HG03066 (cell line): ENCODE results near the gene PARP14.
"Not testable (repeated sequence)": the region's sequence is repeated elsewhere in the genome, so short reads cannot be mapped to it uniquely, and the experiment has no call there.

Experiments used
- ATAC-seq: cut with Tn5 transposase; IDR thresholded peaks from one replicate; pipeline ENCODE4 v1.9.1; 2021; ENCODE audit warnings: low read depth; ENCODE audit not compliant: unreplicated experiment

The PARP14 gene, protein sequence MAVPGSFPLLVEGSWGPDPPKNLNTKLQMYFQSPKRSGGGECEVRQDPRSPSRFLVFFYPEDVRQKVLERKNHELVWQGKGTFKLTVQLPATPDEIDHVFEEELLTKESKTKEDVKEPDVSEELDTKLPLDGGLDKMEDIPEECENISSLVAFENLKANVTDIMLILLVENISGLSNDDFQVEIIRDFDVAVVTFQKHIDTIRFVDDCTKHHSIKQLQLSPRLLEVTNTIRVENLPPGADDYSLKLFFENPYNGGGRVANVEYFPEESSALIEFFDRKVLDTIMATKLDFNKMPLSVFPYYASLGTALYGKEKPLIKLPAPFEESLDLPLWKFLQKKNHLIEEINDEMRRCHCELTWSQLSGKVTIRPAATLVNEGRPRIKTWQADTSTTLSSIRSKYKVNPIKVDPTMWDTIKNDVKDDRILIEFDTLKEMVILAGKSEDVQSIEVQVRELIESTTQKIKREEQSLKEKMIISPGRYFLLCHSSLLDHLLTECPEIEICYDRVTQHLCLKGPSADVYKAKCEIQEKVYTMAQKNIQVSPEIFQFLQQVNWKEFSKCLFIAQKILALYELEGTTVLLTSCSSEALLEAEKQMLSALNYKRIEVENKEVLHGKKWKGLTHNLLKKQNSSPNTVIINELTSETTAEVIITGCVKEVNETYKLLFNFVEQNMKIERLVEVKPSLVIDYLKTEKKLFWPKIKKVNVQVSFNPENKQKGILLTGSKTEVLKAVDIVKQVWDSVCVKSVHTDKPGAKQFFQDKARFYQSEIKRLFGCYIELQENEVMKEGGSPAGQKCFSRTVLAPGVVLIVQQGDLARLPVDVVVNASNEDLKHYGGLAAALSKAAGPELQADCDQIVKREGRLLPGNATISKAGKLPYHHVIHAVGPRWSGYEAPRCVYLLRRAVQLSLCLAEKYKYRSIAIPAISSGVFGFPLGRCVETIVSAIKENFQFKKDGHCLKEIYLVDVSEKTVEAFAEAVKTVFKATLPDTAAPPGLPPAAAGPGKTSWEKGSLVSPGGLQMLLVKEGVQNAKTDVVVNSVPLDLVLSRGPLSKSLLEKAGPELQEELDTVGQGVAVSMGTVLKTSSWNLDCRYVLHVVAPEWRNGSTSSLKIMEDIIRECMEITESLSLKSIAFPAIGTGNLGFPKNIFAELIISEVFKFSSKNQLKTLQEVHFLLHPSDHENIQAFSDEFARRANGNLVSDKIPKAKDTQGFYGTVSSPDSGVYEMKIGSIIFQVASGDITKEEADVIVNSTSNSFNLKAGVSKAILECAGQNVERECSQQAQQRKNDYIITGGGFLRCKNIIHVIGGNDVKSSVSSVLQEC (N-terminal part only)

GRCh38 chr3:122680475-122681283 lies at the start of gene PARP14:
PARP14 (plus strand) TSS chr3:122680839; CDS start chr3:122680884, 45 bp downstream.
- ATAC-seq = peak; percentile 50

- no peak for ATAC-seq
These were observed 44.9 kb upstream of the PARP14 start for GRCh38 chr3:122635789-122636188.

DNA sequence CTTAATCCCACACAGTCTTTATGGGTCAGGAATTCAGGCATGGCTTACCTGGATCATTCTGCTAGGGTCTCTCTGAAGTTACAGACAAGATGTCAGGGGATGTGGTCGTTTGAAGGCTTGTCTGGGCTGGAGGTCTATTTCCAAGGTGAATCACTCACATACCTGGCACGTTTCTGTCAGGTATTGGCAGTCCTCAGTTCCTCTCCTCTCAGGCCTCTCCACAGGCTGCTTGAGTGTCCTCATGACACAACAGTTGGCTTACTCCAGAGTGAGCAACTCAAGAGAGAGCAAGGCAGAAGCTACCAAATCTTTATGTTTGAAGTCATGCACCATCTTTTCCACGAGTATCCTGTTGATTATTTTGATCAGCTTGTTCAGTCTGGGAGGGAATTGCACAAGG lies 43.9 kb upstream of the PARP14 start:
- no peak for ATAC-seq

GRCh38 chr3:122640437-122640999 lies 40.1 kb upstream of the PARP14 start:
- no peak for ATAC-seq

- peak; percentile 74 for ATAC-seq
These were observed 37.7 kb upstream of the PARP14 start for GRCh38 chr3:122642935-122643334.

GRCh38 chr3:122646146-122646988 lies 34.3 kb upstream of the PARP14 start:
- peak; percentile 67 for ATAC-seq

- not testable (repeated sequence) for ATAC-seq
These were observed 29.3 kb upstream of the PARP14 start for GRCh38 chr3:122651233-122651907.

DNA sequence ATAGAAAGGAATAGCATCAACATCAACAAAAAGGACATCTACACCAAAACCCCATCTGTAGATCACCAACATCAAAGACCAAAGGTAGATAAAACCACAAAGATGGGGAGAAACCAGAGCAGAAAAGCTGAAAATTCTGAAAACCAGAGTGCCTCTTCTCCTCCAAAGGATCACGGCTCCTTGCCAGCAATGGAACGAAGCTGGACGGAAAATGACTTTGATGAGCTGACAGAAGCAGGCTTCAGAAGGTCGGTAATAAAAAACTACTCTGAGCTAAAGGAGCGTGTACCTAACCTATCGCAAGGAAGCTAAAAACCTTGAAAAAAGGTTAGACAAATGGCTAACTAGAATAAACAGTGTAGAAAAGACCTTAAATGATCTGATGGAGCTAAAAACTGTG lies 28.7 kb upstream of the PARP14 start:
- ATAC-seq = not testable (repeated sequence)

DNA sequence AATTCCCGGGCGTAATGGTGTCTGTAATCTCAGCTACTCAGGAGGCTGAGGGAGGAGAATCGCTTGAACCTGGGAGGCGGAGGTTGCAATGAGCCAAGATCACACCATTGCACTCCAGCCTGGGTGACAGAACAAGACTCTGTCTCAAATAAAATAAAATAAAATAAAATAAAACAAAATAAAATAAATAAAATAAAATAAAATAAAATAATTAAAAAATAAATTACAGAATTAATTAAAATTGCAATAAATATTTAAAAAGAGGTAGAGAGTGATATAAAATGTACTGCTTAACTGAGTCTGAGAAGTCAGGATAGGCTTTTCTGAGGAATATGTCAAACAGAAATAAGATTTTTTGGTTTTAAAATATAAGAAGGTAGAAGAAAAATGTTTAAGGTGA lies 22.3 kb upstream of the PARP14 start:
- not testable (repeated sequence) for ATAC-seq

DNA sequence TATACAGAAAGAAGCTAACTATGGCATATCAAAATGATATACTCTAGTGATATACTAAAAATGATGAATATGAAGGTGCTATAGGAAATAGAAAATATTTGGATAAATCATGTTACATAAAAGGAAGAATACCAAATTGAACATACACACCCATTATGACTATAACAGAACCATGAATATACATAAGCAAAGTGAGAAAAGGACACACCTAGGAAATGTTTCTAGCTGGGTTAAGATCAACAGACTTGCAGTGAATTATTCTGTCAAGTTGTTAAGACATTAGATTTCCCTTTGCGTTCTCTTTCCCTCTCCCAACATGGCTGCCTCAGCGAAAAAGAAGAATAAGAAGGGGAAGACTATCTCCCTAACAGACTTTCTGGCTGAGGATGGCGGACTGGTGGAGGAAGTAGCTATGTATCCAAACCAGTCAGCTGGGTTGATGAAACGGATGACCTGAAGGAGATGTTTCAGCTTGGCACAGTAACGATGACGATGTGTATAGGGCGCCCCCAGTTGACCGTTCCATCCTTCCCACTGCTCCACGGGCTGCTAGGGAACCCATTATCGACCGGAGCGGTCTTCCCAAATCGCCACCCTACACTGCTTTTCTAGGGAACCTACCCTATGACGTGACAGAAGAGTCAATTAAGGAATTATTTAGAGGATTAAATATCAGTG lies 20.2 kb upstream of the PARP14 start:
- ATAC-seq = no peak

GRCh38 chr3:122661633-122662032 lies 19.0 kb upstream of the PARP14 start:
- ATAC-seq = no peak

DNA sequence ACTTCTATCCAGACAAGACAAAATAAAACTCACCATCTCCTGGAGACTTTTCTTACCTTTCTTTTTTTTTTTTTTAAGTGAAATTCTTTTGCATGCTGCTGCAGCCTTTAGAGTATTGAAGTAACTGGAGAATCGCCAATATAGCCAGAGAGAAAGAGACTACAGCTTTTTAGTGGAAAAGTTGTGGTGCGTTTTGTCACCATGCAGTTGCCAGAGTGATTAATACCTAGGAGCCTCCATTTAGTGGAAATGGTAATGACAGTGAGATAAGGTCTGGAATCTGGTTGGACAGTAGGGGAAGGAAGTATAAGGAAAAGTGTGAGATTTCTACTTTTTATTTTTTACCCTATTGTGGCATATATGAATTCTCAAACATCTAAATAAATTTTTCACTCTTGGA lies 18.1 kb upstream of the PARP14 start:
- no peak for ATAC-seq

DNA sequence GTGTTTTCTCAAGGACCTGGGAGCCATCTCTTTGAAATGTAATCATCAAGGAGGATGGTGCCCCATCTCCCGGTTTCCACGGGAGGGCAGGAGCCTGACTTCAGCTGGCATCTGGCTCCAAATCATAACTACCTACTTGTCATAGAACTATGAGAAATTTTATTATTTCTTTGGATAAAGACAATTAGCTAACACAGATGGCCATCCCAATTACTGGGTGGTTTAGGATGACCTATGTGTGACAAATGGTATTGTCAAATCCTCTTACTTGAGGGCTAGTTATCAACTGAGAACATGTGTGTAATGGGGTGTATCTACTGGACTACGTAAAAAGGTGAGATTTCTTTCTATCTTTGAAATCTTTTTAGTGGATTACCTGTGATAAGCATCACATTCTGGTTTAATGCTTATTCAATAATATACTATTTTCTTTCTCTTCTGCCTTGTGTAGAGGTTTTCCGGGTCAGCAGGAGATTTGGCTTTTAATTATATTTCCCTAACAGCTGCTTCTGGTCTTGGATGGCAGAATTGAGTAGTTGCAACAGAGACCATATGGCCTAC lies 15.3 kb upstream of the PARP14 start:
- ATAC-seq = no peak

GRCh38 chr3:122665881-122666280 lies 14.8 kb upstream of the PARP14 start:
- no peak for ATAC-seq

GRCh38 chr3:122668930-122669730 lies 11.5 kb upstream of the PARP14 start:
- peak; percentile 65 for ATAC-seq

- ATAC-seq = no peak
These were observed 9.1 kb upstream of the PARP14 start for GRCh38 chr3:122671553-122671952.
